HG03432 (cell line): ENCODE results near the gene GCNT4.
A peak's percentile ranks its signal among the peaks of the same experiment; 100 is the strongest.
"Not testable (repeated sequence)": the region's sequence is repeated elsewhere in the genome, so short reads cannot be mapped to it uniquely, and the experiment has no call there.

Experiments
- ATAC-seq: cut with Tn5 transposase; IDR thresholded peaks from one replicate; pipeline ENCODE4 v1.9.1; 2021; ENCODE audit warnings: mild to moderate bottlenecking, moderate library complexity; ENCODE audit not compliant: unreplicated experiment

GCNT4 gene

GRCh38 chr5:75052192-75053053 lies at the start of gene GCNT4:
Gene GCNT4, minus strand, starts transcription at chr5:75052558. Its CDS starts 22,521 bp downstream, at chr5:75030037.
- ATAC-seq = peak; percentile 32

- not testable (repeated sequence) for ATAC-seq
Observed at GRCh38 chr5:75095956-75096355, 43.6 kb upstream of the GCNT4 start.

GRCh38 chr5:75091597-75091996 lies 39.2 kb upstream of the GCNT4 start:
- no peak for ATAC-seq

GRCh38 chr5:75089662-75090061 lies 37.3 kb upstream of the GCNT4 start:
- ATAC-seq = no peak

- no peak for ATAC-seq
Observed at GRCh38 chr5:75089137-75089536, 36.8 kb upstream of the GCNT4 start.

GRCh38 chr5:75088648-75089047 lies 36.3 kb upstream of the GCNT4 start:
- ATAC-seq = no peak

GRCh38 chr5:75081510-75081909 lies 29.2 kb upstream of the GCNT4 start:
- ATAC-seq = no peak

- ATAC-seq = not testable (repeated sequence)
Observed at GRCh38 chr5:75079346-75079745, 27.0 kb upstream of the GCNT4 start.

- no peak for ATAC-seq
Observed at GRCh38 chr5:75078027-75078426, 25.7 kb upstream of the GCNT4 start.

- ATAC-seq = no peak
Observed at GRCh38 chr5:75072061-75072460, 19.7 kb upstream of the GCNT4 start.

GRCh38 chr5:75071100-75071499 lies 18.7 kb upstream of the GCNT4 start:
- ATAC-seq = no peak

- ATAC-seq = no peak
Observed at GRCh38 chr5:75067434-75067833, 15.1 kb upstream of the GCNT4 start.

- no peak for ATAC-seq
Observed at GRCh38 chr5:75062925-75063531, 10.7 kb upstream of the GCNT4 start.

- ATAC-seq = no peak
Observed at GRCh38 chr5:75059912-75060545, 7.7 kb upstream of the GCNT4 start.

- no peak for ATAC-seq
Observed at GRCh38 chr5:75058986-75059535, 6.7 kb upstream of the GCNT4 start.

- ATAC-seq = no peak
Observed at GRCh38 chr5:75057561-75057960, 5.2 kb upstream of the GCNT4 start.

GRCh38 chr5:75055727-75056144 lies 3.4 kb upstream of the GCNT4 start:
- ATAC-seq = no peak

- ATAC-seq = no peak
Observed at GRCh38 chr5:75054134-75054930, 2.0 kb upstream of the GCNT4 start.

- peak; percentile 26 for ATAC-seq
Observed at GRCh38 chr5:75053304-75054133, 1.2 kb upstream of the GCNT4 start.

- no peak for ATAC-seq
Observed at GRCh38 chr5:75053054-75053303, 621 bp upstream of the GCNT4 start.
